Measurements from ENCODE around the gene PREPL. TPM values are rescaled to one million over a fixed set of nuclear protein-coding genes. Genes with fewer than 3 reads are reported as not detected.
"Not testable (repeated sequence)": the region's sequence is repeated elsewhere in the genome, so short reads cannot be mapped to it uniquely, and the experiment has no call there.

The PREPL gene
- total and polyA plus RNA-seq, 2 of the 4 experiments (the other 2 are of a cell fraction): 27.6 to 39.6 TPM

GRCh38 chr2:44304258-44304657 is 57.0 kb downstream of the PREPL start:
- no peak overlapping the region for H3K23ac ChIP-seq (ENCODE audit: low read depth, low read length)
- no peak overlapping the region for H3K4ac ChIP-seq (ENCODE audit: low read depth, low read length)
- dilution Hi-C loops (cut with HindIII; ENCODE audit: low sequenced_read_pairs, unreplicated experiment): no loop called here
- H3K27me3 ChIP-seq (ENCODE audit: control insufficient read depth, insufficient read depth, low read length): peaks cover 3% of the 10 kb centered on the region
- TF ChIP-seq MAFK (IDR thresholded peaks at IDR 0.05; ENCODE audit: low read depth, low read length) (no peak), CTCF (conservative IDR thresholded peaks at IDR 0.05; ENCODE audit: low read depth, low read length) (no peak), RAD21 (IDR thresholded peaks at IDR 0.05; ENCODE audit: low read length) (no peak)
- no peak overlapping the region for H3K4me2 ChIP-seq (ENCODE audit: low read depth, low read length)
- no peak overlapping the region for H3K4me3 ChIP-seq (ENCODE audit: insufficient read depth, low read depth, low read length)
- peaks cover under 1% of the 10 kb centered on the region; the same call in 1 of the 2 replicates for H3K9me3 ChIP-seq (ENCODE audit: control insufficient read depth, insufficient read depth, low read length)
- no peak overlapping the region for H2BK20ac ChIP-seq (ENCODE audit: low read depth, low read length)
- WGBS, 2 experiments (ENCODE audit: extremely low coverage in 2 of 2, insufficient read length in 1 of 2): no CpG with 5 or more reads among the region's 1 CpG
- no peak overlapping the region for H2BK5ac ChIP-seq (ENCODE audit: low read depth, low read length, poor library complexity, severe bottlenecking)
- in situ Hi-C loops (cut with MboI; ENCODE audit: low sequenced_read_pairs): no loop called here
- no peaks in the 10 kb centered on the region for H3K4me1 ChIP-seq (ENCODE audit: control insufficient read depth, insufficient read depth, low read length)
- H3K9ac ChIP-seq (ENCODE audit: low read depth, low read length): no peak overlapping the region
- no peak overlapping the region for H2BK120ac ChIP-seq (ENCODE audit: low read depth, low read length)
- DNase-seq (no peak), ATAC-seq (ENCODE audit: low read depth) (peak; percentile 24; the same call in 1 of the 2 replicates)
- H3K79me1 ChIP-seq (ENCODE audit: low read depth in 1 of 2, low read length in 2 of 2): no peaks in the 10 kb centered on the region
- no peak overlapping the region for H3K14ac ChIP-seq (replicated peaks; ENCODE audit: low read depth, low read length)
- POLR2A ChIA-PET (ENCODE audit: unreplicated experiment): no interaction called here
- no peak overlapping the region for H2AK5ac ChIP-seq (ENCODE audit: low read depth, low read length)
- BruUV-seq (replicated peaks): no TSS peak
- H4K20me1 ChIP-seq (ENCODE audit: insufficient read depth, low read length): no peaks in the 10 kb centered on the region; the same call in 1 of the 2 replicates
- H3K18ac ChIP-seq (ENCODE audit: low read depth, low read length): no peak overlapping the region
- no peak overlapping the region for H4K8ac ChIP-seq (ENCODE audit: low read depth in 2 of 2, low read length in 2 of 2)
- H2BK15ac ChIP-seq (ENCODE audit: low read depth, low read length): no peak overlapping the region
- no peak overlapping the region for H2AK9ac ChIP-seq (replicated peaks; ENCODE audit: low read depth, low read length, poor library complexity)
- H2AFZ ChIP-seq (replicated peaks; ENCODE audit: low read length, poor library complexity): no peak overlapping the region
- H3K56ac ChIP-seq (ENCODE audit: extremely low read depth, insufficient read depth, low read length): no peak overlapping the region
- intact Hi-C loops (cut with micrococcal nuclease): no loop called here
- no peak overlapping the region for H3K27ac ChIP-seq (ENCODE audit: insufficient read depth, low read length)
- H3K36me3 ChIP-seq (ENCODE audit: control insufficient read depth, insufficient read depth, low read length): no peaks in the 10 kb centered on the region
- CTCF ChIA-PET: no interaction called here
- 0 out of 2 replicates have a peak, but pooled peaks cover 4% of the 10 kb centered on the region for H3K9me1 ChIP-seq (ENCODE audit: insufficient read depth, low read length)
- no peak overlapping the region for H4K5ac ChIP-seq (ENCODE audit: low read depth, low read length)
- no peak overlapping the region for H4K91ac ChIP-seq (ENCODE audit: insufficient read depth, low read depth, low read length)

GRCh38 chr2:44303766-44304165 is 57.5 kb downstream of the PREPL start:
- H2AK9ac ChIP-seq (replicated peaks; ENCODE audit: low read depth, low read length, poor library complexity); in situ Hi-C loops (cut with MboI; ENCODE audit: low sequenced_read_pairs); intact Hi-C loops (cut with micrococcal nuclease); H2BK120ac ChIP-seq (ENCODE audit: low read depth, low read length); H4K20me1 ChIP-seq (ENCODE audit: insufficient read depth, low read length); ATAC-seq (ENCODE audit: low read depth); H3K27ac ChIP-seq (ENCODE audit: insufficient read depth, low read length); H3K27me3 ChIP-seq (ENCODE audit: control insufficient read depth, insufficient read depth, low read length); H2AFZ ChIP-seq (replicated peaks; ENCODE audit: low read length, poor library complexity); POLR2A ChIA-PET (ENCODE audit: unreplicated experiment); H2AK5ac ChIP-seq (ENCODE audit: low read depth, low read length); H4K8ac ChIP-seq (ENCODE audit: low read depth in 2 of 2, low read length in 2 of 2); H3K36me3 ChIP-seq (ENCODE audit: control insufficient read depth, insufficient read depth, low read length); H3K18ac ChIP-seq (ENCODE audit: low read depth, low read length); H3K9ac ChIP-seq (ENCODE audit: low read depth, low read length); H2BK15ac ChIP-seq (ENCODE audit: low read depth, low read length); H3K4me2 ChIP-seq (ENCODE audit: low read depth, low read length); dilution Hi-C loops (cut with HindIII; ENCODE audit: low sequenced_read_pairs, unreplicated experiment); H3K4me3 ChIP-seq (ENCODE audit: insufficient read depth, low read depth, low read length); H3K14ac ChIP-seq (replicated peaks; ENCODE audit: low read depth, low read length); BruUV-seq (replicated peaks); H4K5ac ChIP-seq (ENCODE audit: low read depth, low read length); H3K23ac ChIP-seq (ENCODE audit: low read depth, low read length); H2BK5ac ChIP-seq (ENCODE audit: low read depth, low read length, poor library complexity, severe bottlenecking); DNase-seq; H3K9me3 ChIP-seq (ENCODE audit: control insufficient read depth, insufficient read depth, low read length); H2BK20ac ChIP-seq (ENCODE audit: low read depth, low read length); H3K9me1 ChIP-seq (ENCODE audit: insufficient read depth, low read length); H4K91ac ChIP-seq (ENCODE audit: insufficient read depth, low read depth, low read length); H3K4ac ChIP-seq (ENCODE audit: low read depth, low read length); H3K56ac ChIP-seq (ENCODE audit: extremely low read depth, insufficient read depth, low read length); H3K79me1 ChIP-seq (ENCODE audit: low read depth in 1 of 2, low read length in 2 of 2); H3K4me1 ChIP-seq (ENCODE audit: control insufficient read depth, insufficient read depth, low read length): not testable (repeated sequence)
- CTCF ChIA-PET: interaction anchor here (1.0 kb wide), 1 partner anchor 260 kb away, joined by 4 read pairs; no protein-coding TSS in a partner anchor
- no CpG with 5 or more reads among the region's 3 CpGs for WGBS, 2 experiments (ENCODE audit: extremely low coverage in 2 of 2, insufficient read length in 1 of 2)

Measured in IMR-90 (cell line).